Natural killer cell (primary cell): ENCODE measurements around the gene ORAI2. TPM values are rescaled to one million over a fixed set of nuclear protein-coding genes. Genes with fewer than 3 reads are reported as not detected.
A peak's percentile ranks its signal among the peaks of the same experiment; 100 is the strongest.

Source experiments
- ATAC-seq, 3 donors: fragments of 150-1000 bp in 2 of 3; fragments of 200-7000 bp in 1 of 3; cut with Tn5 transposase; 1 replicate in 1 of 3; 2 replicates in 2 of 3; pipeline ENCODE4 v1.10.0; 2021; ENCODE audit warnings: mild to moderate bottlenecking in 2 of 3, moderate library complexity in 2 of 3
- DNase-seq, 2 donors: peaks; one replicate each; pipeline versions ENCODE4 v3.0.0 to v3.0.0-alpha.2; 2013 to 2021; ENCODE audit warnings: mixed read lengths in 1 of 2
- H3K27ac ChIP-seq: one replicate; pipeline ENCODE4 v1.5.1; 2013; ENCODE audit warnings: mild to moderate bottlenecking, low read length
- H3K27me3 ChIP-seq: one replicate; pipeline ENCODE4 v1.6.1; 2013; ENCODE audit warnings: low read length; ENCODE audit not compliant: control insufficient read depth, insufficient read depth
- H3K36me3 ChIP-seq: one replicate; pipeline ENCODE4 v1.6.1; 2013; ENCODE audit warnings: low read length; ENCODE audit not compliant: control insufficient read depth, insufficient read depth
- H3K4me1 ChIP-seq: one replicate; pipeline ENCODE4 v1.6.1; 2013; ENCODE audit warnings: low read length; ENCODE audit not compliant: control insufficient read depth, insufficient read depth
- H3K4me3 ChIP-seq: one replicate; pipeline ENCODE4 v1.5.1; 2013; ENCODE audit warnings: low read length
- H3K9me3 ChIP-seq: one replicate; pipeline ENCODE4 v1.6.1; 2013; ENCODE audit warnings: low read length; ENCODE audit not compliant: control insufficient read depth, insufficient read depth
- H3K27ac Mint-ChIP-seq, 2 donors: one replicate each; pipeline ENCODE4 v1.8.0; 2022; ENCODE audit warnings: mild to moderate bottlenecking in 2 of 2, mixed read lengths in 2 of 2, moderate library complexity in 1 of 2
- H3K27me3 Mint-ChIP-seq, 2 donors: one replicate each; pipeline ENCODE4 v1.8.0; 2022; ENCODE audit warnings: low read depth in 2 of 2, mixed read lengths in 2 of 2
- H3K36me3 Mint-ChIP-seq: one replicate; pipeline ENCODE4 v1.8.0; 2022; ENCODE audit warnings: mixed read lengths
- H3K4me1 Mint-ChIP-seq, 2 donors: one replicate each; pipeline ENCODE4 v1.8.0; 2022; ENCODE audit warnings: mixed read lengths in 2 of 2
- H3K4me3 Mint-ChIP-seq: one replicate; pipeline ENCODE4 v1.8.0; 2022; ENCODE audit warnings: mild to moderate bottlenecking, moderate library complexity, mixed read lengths
- H3K9me3 Mint-ChIP-seq, 2 donors: one replicate each; pipeline ENCODE4 v1.8.0; 2022; ENCODE audit warnings: mixed read lengths in 2 of 2
- CTCF ChIP-seq: fragments of 200-600 bp; IDR thresholded peaks from one replicate; pipeline ENCODE4 v1.8.0; 2022; ENCODE audit warnings: antibody characterized with exemption
- WGBS: methylation state at CpG from one replicate; pipeline ENCODE4 v1.1.7; 2013; ENCODE audit warnings: missing lambda C conversion rate; ENCODE audit not compliant: insufficient coverage; 5-methylcytosine and 5-hydroxymethylcytosine counted together
- intact Hi-C: fragments of 100-400 bp; cut with micrococcal nuclease; formaldehyde crosslinking; loops from one replicate; pipeline ENCODE4 v1.14.2; 2022
- total RNA-seq, 4 donors: library from RNA; stranded (reverse); fragments of 120-200 nt in 1 of 4; gene quantifications; one replicate each; pipeline versions ENCODE4 v1.2.3 to v1.2.4, GENCODE V29; 2013 to 2022

ORAI2 gene
- total RNA-seq, 3 donors from 2014 or later (not counting 1 experiment from before 2014, with no cell fraction given) = 39.1 to 55.0 (median 41.3) TPM

GRCh38 chr7:102425639-102426267 lies 7.6 kb upstream of the ORAI2 start:
- Mint-ChIP-seq H3K4me3 (peak overlapping the region; percentile 91), H3K9me3 (no peaks in the 10 kb centered on the region), H3K36me3 (no peaks in the 10 kb centered on the region), H3K4me1 (peaks cover 47 to 61% of the 10 kb centered on the region in 2 donors), H3K27ac (peak overlapping the region; percentile 99 to 100), H3K27me3 (no peaks in the 10 kb centered on the region)
- Histone ChIP-seq H3K36me3 (peaks cover 7% of the 10 kb centered on the region), H3K4me1 (peaks cover 82% of the 10 kb centered on the region), H3K27me3 (no peaks in the 10 kb centered on the region), H3K27ac (peak overlapping the region; percentile 90), H3K9me3 (no peaks in the 10 kb centered on the region), H3K4me3 (peak overlapping the region; percentile 6)
- 29% methylated on average over 25 of the region's 25 CpGs for WGBS
- ATAC-seq (peak; percentile 85 to 94 (median 91)), DNase-seq (peak; percentile 84 to 95)
- intact Hi-C loops = loop anchor here (1.0 kb wide), 1 partner anchor 10 kb away; no protein-coding TSS in a partner anchor
- TF ChIP-seq CTCF = no peak

GRCh38 chr7:102426268-102427018 lies 6.9 kb upstream of the ORAI2 start:
- WGBS = 2% methylated on average over 15 of the region's 16 CpGs
- no peak for TF ChIP-seq CTCF
- H3K36me3 ChIP-seq = peaks cover 7% of the 10 kb centered on the region

GRCh38 chr7:102427019-102427405 lies 6.4 kb upstream of the ORAI2 start:
- H3K27me3 Mint-ChIP-seq = no peaks in the 10 kb centered on the region
- H3K27me3 ChIP-seq = no peaks in the 10 kb centered on the region
- H3K9me3 Mint-ChIP-seq = no peaks in the 10 kb centered on the region
- peaks cover 7% of the 10 kb centered on the region for H3K36me3 ChIP-seq
- peak overlapping the region; percentile 91 for H3K4me3 Mint-ChIP-seq
- 65% methylated on average over 4 of the region's 5 CpGs for WGBS
- H3K9me3 ChIP-seq = no peaks in the 10 kb centered on the region
- TF ChIP-seq CTCF = no peak
- DNase-seq (peak in 1 of 2 donors; percentile 39), ATAC-seq (no peak)
- peaks cover 82% of the 10 kb centered on the region for H3K4me1 ChIP-seq
- H3K27ac ChIP-seq = peak overlapping the region; percentile 90
- H3K4me1 Mint-ChIP-seq = peaks cover 51 to 68% of the 10 kb centered on the region in 2 donors
- intact Hi-C loops = no loop called here
- H3K4me3 ChIP-seq = no peak overlapping the region
- H3K36me3 Mint-ChIP-seq = no peaks in the 10 kb centered on the region
- peak overlapping the region; percentile 99 to 100 for H3K27ac Mint-ChIP-seq

More at GRCh38 chr7:102426268-102427018, 6.9 kb upstream of the ORAI2 start:
- H3K4me3 Mint-ChIP-seq = peak overlapping the region; percentile 91
- peak overlapping the region; percentile 99 to 100 for H3K27ac Mint-ChIP-seq
- H3K9me3 ChIP-seq = no peaks in the 10 kb centered on the region
- no peaks in the 10 kb centered on the region for H3K27me3 ChIP-seq
- peak overlapping the region; percentile 90 for H3K27ac ChIP-seq
- DNase-seq = peak; percentile 63 to 85
- H3K4me1 Mint-ChIP-seq = peaks cover 46 to 62% of the 10 kb centered on the region in 2 donors
- H3K36me3 Mint-ChIP-seq = no peaks in the 10 kb centered on the region
- no peaks in the 10 kb centered on the region for H3K9me3 Mint-ChIP-seq
- peak overlapping the region; percentile 6 for H3K4me3 ChIP-seq
- intact Hi-C loops = loop anchor here (1.0 kb wide), 1 partner anchor 11 kb away; no protein-coding TSS in a partner anchor
- peaks cover 82% of the 10 kb centered on the region for H3K4me1 ChIP-seq
- no peaks in the 10 kb centered on the region for H3K27me3 Mint-ChIP-seq
- peak; percentile 57 to 72 (median 67) for ATAC-seq
